Muscle layer of colon (tissue), 2 donors: ENCODE measurements around the gene MLST8.

Experiments used
- H3K27ac ChIP-seq: one replicate; pipeline ENCODE4 v1.7.0; 2013; ENCODE audit warnings: low read depth, mild to moderate bottlenecking, low read length, moderate library complexity
- H3K27me3 ChIP-seq, 2 donors: one replicate each; pipeline ENCODE4 v1.7.0; 2013; ENCODE audit warnings: low read length in 2 of 2, mild to moderate bottlenecking in 2 of 2; ENCODE audit not compliant: insufficient read depth in 2 of 2, control insufficient read depth in 1 of 2
- H3K36me3 ChIP-seq: one replicate; pipeline ENCODE4 v1.7.0; 2013; ENCODE audit warnings: mild to moderate bottlenecking, low read length; ENCODE audit not compliant: insufficient read depth
- H3K4me1 ChIP-seq: one replicate; pipeline ENCODE4 v1.7.0; 2013; ENCODE audit warnings: mild to moderate bottlenecking, low read length; ENCODE audit not compliant: insufficient read depth
- H3K4me3 ChIP-seq, 2 donors: one replicate each; pipeline ENCODE4 v1.7.0; 2013; ENCODE audit warnings: low read length in 2 of 2, low read depth in 1 of 2, mild to moderate bottlenecking in 1 of 2, moderate library complexity in 1 of 2
- H3K9ac ChIP-seq: one replicate; pipeline ENCODE4 v1.7.0; 2013; ENCODE audit warnings: low read length
- H3K9me3 ChIP-seq: one replicate; pipeline ENCODE4 v1.7.0; 2013; ENCODE audit warnings: mild to moderate bottlenecking, low read length
- donor health status: abdominal sarcoma.
- donor health status: Adenocarcinoma of cecum.

The MLST8 gene

DNA sequence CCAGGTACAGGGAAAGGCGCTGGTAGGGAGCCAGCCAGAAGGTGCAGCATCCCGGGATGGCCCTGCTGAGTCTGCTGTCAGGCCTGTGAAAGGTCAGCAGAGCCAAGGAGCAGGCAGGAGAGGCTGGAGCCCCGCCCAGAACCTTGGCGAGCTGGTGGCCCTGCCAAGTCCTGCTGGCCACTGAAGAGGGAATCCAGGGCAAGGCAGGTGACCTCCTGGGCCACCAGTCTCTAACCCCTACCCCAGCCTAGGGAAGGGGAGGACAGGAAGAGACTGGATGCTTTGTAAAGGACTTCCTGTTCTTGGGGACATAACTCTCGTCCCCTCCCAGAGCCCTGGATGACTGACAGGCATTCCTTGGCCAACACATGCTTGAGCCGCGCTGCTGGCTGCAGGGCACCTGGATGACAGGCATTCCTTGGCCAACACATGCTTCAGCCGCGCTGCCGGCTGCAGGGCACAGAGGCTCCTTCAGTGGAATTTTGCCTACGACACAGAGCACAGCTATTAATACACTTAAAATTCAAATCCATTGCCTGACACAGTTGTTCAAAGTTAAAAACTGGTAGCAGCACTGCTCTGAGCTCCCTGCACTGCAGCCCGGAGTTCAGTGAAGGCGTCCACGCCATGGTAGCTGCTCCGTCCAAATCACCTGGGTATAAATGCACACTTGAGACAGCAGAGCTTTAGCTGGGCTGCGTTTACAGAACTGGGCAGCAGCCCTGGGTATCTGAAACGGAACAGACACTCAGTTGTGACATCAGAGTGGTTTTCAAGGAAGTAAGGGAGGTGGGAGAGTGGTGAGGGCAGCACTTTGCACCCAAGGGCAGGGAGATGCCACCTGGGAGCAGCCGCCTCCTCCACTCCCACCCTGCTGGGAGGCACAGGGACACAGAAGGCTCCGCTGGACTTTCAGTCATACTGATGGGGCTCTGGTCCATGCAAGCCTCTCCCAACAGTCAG lies 7.4 kb downstream of the MLST8 start:
- no peaks in the 10 kb centered on the region for H3K27me3 ChIP-seq
- H3K36me3 ChIP-seq, result peaks cover 15% of the 10 kb centered on the region
- no peak overlapping the region for H3K9ac ChIP-seq
- no peak overlapping the region for H3K27ac ChIP-seq
- H3K4me3 ChIP-seq, result peak overlapping the region in 1 of 2 donors; percentile 6
- no peaks in the 10 kb centered on the region for H3K9me3 ChIP-seq
- peaks cover 12% of the 10 kb centered on the region for H3K4me1 ChIP-seq

DNA sequence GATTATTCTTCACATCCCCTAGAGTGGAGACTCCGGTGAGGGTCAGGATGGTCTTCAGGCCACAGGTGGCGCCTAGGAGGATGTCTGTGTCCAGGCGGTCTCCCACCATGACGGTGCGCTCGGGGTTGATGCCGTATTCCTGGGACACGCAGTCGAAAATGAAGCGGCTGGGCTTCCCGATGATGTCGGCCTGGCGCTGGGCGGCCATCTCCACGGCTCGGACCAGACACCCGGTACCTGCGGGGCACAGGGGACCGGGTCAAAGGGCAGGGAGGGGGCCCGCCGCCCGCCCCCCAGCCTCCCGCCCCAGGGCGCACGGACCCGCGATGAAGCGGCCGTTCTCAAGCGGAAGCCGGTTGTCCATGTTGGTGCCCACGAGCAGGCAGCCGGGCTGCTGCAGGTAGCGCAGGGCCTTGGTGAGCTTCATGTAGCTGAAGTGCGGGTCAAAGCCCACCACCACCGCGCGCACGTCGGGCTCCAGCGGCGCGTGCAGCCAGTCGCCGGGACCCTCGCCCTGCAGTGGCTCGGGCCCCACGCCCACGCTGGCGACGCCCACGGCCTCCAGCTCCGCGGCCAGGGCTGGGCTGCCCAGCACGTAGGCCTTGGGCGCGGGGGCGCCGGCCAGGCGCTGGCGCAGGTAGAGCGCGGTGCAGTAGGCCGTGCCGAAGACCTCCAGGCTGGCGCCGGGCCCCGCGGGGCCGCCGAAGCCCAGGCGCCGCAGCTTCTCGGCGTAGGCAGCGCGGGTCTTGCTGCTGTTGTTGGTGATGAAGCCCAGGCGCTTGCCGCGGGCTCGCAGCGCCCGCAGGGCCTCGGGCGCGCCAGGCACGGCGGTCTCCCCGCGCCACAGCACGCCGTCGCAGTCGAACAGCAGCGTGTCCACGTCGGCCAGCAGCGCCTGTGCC lies 8.8 kb downstream of the MLST8 start:
- H3K9me3 ChIP-seq, result no peaks in the 10 kb centered on the region
- H3K36me3 ChIP-seq, result peaks cover 2% of the 10 kb centered on the region
- H3K4me1 ChIP-seq, result peaks cover 12% of the 10 kb centered on the region
- no peaks in the 10 kb centered on the region for H3K27me3 ChIP-seq
- H3K4me3 ChIP-seq, result peak overlapping the region; percentile 63 to 80
- H3K27ac ChIP-seq, result peak overlapping the region; percentile 78
- H3K9ac ChIP-seq, result peak overlapping the region; percentile 21

DNA sequence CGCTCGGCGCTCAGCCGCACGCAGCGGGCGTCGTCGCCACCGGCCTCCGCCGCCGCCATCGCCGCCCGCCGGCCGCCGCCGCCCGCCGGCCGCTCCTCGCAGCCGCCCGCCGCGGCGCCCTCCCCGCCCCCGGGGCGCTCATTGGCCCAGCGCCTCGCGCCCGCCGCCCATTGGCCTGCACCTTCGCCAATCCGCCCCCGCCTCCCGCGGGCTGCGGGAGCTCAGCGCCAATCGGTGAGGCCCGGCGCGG lies 9.4 kb downstream of the MLST8 start, which contains the start of gene PGP:
Gene PGP (minus strand): TSS at position 122 of the 250 bp plus-strand sequence. CDS start 63 bp downstream, at position 59.
- Histone ChIP-seq H3K9ac (peak within 1 kb of the TSS; percentile 21), H3K4me1 (peaks cover 12% of the 10 kb centered on the region), H3K9me3 (no peaks in the 10 kb centered on the region), H3K36me3 (no peaks in the 10 kb centered on the region), H3K4me3 (peak within 1 kb of the TSS; percentile 63 to 80), H3K27me3 (no peaks in the 10 kb centered on the region), H3K27ac (peak within 1 kb of the TSS; percentile 88)

DNA sequence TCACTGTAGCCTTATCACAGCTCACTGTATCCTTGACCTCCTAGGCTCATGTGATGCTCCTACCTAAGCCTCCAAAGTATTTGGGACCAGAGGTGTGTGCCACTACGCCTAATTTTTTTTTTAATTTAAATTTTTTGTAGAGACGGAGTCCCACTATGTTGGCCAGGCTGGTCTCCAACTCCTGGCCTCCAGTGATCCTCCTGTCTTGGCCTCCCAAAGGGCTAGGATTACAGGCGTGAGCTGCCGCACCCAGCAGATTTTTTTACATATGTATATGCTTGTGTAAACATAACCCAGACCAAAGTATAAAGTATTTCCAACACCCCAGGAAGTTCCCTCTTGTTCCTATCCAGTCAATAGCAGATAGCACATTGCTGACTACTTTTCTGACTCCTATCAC lies 11.1 kb downstream of the MLST8 start:
- H3K9me3 ChIP-seq, result no peaks in the 10 kb centered on the region
- no peak overlapping the region for H3K4me3 ChIP-seq
- H3K36me3 ChIP-seq, result no peaks in the 10 kb centered on the region
- peaks cover 12% of the 10 kb centered on the region for H3K4me1 ChIP-seq
- H3K27ac ChIP-seq, result no peak overlapping the region
- no peaks in the 10 kb centered on the region for H3K27me3 ChIP-seq
- H3K9ac ChIP-seq, result no peak overlapping the region

DNA sequence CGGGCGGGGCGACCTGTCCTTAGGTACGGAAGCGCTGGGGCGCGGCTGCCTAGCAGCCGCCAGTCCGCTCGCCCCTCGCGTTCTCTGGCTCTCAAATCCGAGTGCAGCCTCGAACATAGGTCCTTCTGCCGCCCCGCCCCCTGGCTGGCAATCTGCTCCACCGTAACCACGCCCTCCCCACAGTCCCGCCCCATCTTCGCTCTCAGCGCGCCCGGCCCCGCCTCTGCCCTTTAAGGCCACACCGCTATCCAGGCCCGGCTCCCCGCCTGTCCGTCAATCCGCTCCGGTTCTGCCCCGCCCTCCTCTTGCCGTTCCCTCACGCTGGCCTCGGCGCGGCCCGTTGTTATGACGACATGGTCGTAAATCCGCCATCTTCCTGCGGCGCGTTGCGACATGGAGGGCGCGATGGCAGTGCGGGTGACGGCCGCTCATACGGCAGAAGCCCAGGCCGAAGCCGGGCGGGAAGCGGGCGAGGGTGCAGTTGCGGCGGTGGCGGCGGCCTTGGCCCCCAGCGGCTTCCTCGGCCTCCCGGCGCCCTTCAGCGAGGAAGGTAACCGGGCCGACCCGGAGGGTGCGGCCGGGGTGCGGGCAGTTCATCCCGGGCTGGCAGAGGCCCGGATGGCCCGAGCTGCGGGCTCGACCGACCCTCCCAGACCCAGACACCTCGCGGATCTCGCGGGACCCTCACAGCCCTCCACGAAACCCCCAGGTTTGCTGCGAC lies 18.1 kb downstream of the MLST8 start, which contains the start of gene E4F1:
Gene E4F1 (plus strand): TSS at position 371 of the 721 bp plus-strand sequence. CDS start 23 bp downstream, at position 394.
- Histone ChIP-seq H3K27me3 (no peaks in the 10 kb centered on the region), H3K9me3 (no peaks in the 10 kb centered on the region), H3K27ac (peak within 1 kb of the TSS; percentile 94), H3K4me3 (peak within 1 kb of the TSS; percentile 85 to 99), H3K4me1 (peaks cover 21% of the 10 kb centered on the region), H3K36me3 (no peaks in the 10 kb centered on the region), H3K9ac (peak within 1 kb of the TSS; percentile 78)

DNA sequence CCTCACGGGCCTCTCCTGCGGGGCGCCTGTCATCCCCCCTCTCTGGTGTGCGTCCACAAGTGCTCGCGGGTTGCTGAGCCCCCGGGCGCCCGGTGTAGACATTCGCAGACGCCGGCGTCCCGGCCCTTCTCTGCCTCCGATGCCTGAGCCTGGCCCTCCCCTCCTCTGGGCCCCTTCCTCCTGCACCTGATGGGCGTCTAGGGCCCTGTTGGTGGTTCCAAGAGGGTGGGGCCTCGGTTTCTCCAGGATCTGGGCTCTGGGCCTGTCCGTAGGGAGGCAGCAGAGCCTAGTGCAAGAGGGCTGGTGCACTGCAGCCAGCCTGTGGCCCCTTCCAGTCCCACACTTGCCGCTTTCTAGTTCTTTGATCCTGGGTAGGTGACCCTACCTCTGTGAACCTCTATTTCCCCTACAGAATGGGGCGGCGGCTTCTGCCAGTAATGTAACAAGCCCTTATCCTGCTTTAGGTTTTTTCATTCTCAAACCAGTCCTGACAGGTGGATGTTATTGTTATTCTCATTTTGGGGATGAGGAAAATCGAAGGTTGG lies 18.8 kb downstream of the MLST8 start:
- Histone ChIP-seq H3K27me3 (no peaks in the 10 kb centered on the region), H3K9me3 (no peaks in the 10 kb centered on the region), H3K36me3 (peaks cover 4% of the 10 kb centered on the region), H3K4me3 (peak overlapping the region; percentile 85 to 99), H3K9ac (peak overlapping the region; percentile 78), H3K27ac (peak overlapping the region; percentile 94), H3K4me1 (peaks cover 21% of the 10 kb centered on the region)

DNA sequence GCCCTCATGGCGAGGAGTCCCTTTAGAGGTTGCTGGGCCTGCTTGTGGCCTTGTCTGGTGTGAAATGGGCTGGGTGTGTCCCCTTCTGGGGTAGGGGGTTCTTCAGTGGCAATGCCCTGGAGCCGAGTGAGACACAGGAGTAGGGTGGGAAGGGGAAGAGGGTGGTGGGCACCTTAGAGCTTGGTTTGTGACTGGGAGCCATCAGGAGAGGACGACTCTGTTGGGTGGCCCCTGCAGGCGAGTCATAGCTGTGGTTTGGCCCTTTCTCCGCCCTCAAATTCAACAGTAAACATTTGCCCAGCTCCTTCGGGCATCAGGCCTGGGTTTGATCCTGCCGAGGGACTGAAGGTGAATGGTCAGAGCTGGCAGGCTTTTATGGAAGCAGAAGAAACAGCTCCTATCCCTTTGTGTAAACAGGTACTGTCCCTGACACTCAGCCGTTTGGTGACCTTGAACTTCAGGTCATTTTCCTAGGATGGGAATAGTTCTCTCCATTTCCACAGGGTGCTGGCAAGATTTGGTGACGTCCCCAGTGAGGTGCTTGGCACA lies 21.1 kb downstream of the MLST8 start:
- peaks cover 21% of the 10 kb centered on the region for H3K4me1 ChIP-seq
- H3K27me3 ChIP-seq, result no peaks in the 10 kb centered on the region
- H3K4me3 ChIP-seq, result no peak overlapping the region
- H3K27ac ChIP-seq, result no peak overlapping the region
- H3K36me3 ChIP-seq, result peaks cover 19% of the 10 kb centered on the region
- H3K9ac ChIP-seq, result no peak overlapping the region
- no peaks in the 10 kb centered on the region for H3K9me3 ChIP-seq

DNA sequence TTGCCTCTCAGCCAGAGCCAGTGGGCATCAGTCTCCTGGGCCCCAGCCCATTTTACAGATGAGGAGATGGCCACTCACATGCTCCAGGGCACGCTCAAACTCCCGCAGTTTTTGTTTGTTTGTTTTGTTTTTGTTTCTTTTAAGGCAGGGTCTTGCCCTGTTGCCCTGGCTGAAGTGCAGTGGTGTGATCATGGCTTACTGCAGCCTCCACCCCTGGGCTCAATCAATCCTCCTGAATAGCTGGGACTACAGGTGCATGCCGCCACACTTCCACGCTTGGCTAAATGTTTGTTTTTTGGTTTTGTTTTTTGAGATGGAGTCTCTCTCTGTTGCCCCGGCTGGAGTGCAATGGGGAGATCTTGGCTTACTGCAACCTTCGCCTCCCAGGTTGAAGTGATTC lies 21.7 kb downstream of the MLST8 start:
- Histone ChIP-seq H3K4me1 (peaks cover 21% of the 10 kb centered on the region), H3K27me3 (no peaks in the 10 kb centered on the region), H3K4me3 (no peak overlapping the region), H3K9me3 (no peaks in the 10 kb centered on the region), H3K27ac (no peak overlapping the region), H3K9ac (no peak overlapping the region), H3K36me3 (peaks cover 25% of the 10 kb centered on the region)

DNA sequence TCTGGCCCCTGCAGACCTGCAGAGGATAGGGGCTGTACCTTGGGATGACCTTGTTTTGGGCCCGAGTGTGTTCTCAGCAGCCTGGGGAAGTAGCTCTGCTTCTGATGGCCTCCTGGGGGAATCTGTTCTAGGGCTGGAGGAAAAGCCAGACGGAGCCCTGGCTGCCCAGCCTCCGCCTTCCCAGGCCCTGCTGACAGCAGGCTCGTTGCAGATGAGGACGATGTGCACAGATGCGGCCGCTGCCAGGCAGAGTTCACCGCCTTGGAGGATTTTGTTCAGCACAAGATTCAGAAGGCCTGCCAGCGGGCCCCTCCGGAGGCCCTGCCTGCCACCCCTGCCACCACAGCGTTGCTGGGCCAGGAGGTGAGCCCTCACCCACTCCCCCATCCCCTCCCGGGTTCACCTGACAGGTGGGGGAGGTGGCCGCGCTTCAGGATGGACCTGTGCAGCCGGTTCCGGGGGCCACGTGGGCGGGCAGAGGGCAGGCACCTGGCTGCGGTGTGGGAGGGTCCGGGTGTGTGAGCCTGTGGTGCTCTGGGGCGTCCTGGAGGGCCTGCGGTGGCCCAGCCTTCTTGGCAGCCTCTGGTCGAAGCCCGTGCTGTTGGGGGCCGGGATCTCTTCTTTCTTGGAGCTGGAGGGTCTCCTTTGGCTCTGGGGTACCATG lies 23.0 kb downstream of the MLST8 start:
- Histone ChIP-seq H3K4me3 (no peak overlapping the region), H3K27me3 (peaks cover 0 to 8% of the 10 kb centered on the region in 2 donors), H3K36me3 (peaks cover 38% of the 10 kb centered on the region), H3K9me3 (no peaks in the 10 kb centered on the region), H3K4me1 (peaks cover 21% of the 10 kb centered on the region), H3K27ac (no peak overlapping the region), H3K9ac (no peak overlapping the region)

DNA sequence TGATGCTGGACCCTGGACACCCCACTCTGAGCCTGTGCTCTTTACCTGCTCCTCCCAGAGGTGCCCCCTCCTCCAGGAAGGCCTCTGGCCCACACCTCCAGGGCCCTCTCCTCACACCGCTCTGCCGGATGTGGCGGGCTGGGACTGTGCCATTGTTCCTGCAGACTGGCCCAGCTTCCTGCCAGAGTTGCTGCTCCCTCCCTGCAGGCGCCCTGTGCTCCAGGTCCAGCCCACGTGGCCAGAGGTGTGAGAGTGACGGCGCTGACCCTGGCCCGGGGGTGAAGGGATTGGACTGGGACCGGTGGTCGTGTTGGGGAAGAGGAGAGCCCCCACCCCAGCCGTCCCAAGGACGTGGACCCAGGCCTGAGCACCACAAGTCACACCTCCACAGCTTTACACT lies 23.8 kb downstream of the MLST8 start:
- no peak overlapping the region for H3K27ac ChIP-seq

More for the DNA sequence above, 23.8 kb downstream of the MLST8 start:
- Histone ChIP-seq H3K9ac (no peak overlapping the region), H3K4me1 (peaks cover 20% of the 10 kb centered on the region), H3K36me3 (peaks cover 46% of the 10 kb centered on the region), H3K4me3 (no peak overlapping the region), H3K9me3 (no peaks in the 10 kb centered on the region), H3K27me3 (peaks cover 0 to 15% of the 10 kb centered on the region in 2 donors)
